ENCODE measurements around the gene TRPM3. TPM values are rescaled to one million over a fixed set of nuclear protein-coding genes. Genes with fewer than 3 reads are reported as not detected.

TRPM3 gene
- total RNA-seq, 4 donors from 2014 or later = 0.07 to 0.66 TPM; not detected in 2

- no peaks in the 10 kb centered on the region for H3K27me3 ChIP-seq
- H3K27ac ChIP-seq = no peak overlapping the region
- H3K9me3 ChIP-seq = no peaks in the 10 kb centered on the region
- peak in 1 of 2 donors; percentile 29 for ATAC-seq
- in situ Hi-C loops (cut with MboI; ENCODE audit: low sequenced_read_pairs in 4 of 4) = no loop called here
- no peak for TF ChIP-seq CTCF (IDR thresholded peaks at IDR 0.05 in 4 of 5, conservative IDR thresholded peaks at IDR 0.05 in 1 of 5)
- no peaks in the 10 kb centered on the region for H3K36me3 ChIP-seq
- H3K4me1 ChIP-seq = peaks cover 0 to 4% of the 10 kb centered on the region in 2 donors
- no peak for DNase-seq
- peak overlapping the region in 1 of 4 donors; percentile 30 for H3K4me3 ChIP-seq
- intact Hi-C loops (cut with DNase I; ENCODE audit: low total_unique reads) = no loop called here
Measured at GRCh38 chr9:70924380-70924779, 197.0 kb downstream of the TRPM3 start.

- intact Hi-C loops (cut with DNase I; ENCODE audit: low total_unique reads) = no loop called here
- Histone ChIP-seq H3K27ac (no peak overlapping the region), H3K27me3 (no peaks in the 10 kb centered on the region), H3K4me3 (no peak overlapping the region), H3K36me3 (no peaks in the 10 kb centered on the region), H3K4me1 (peaks cover 0 to 4% of the 10 kb centered on the region in 2 donors), H3K9me3 (no peaks in the 10 kb centered on the region)
- TF ChIP-seq POLR2A (IDR thresholded peaks at IDR 0.05) = no peak
- TF ChIP-seq CTCF (IDR thresholded peaks at IDR 0.05 in 4 of 5, conservative IDR thresholded peaks at IDR 0.05 in 1 of 5) = no peak
- ATAC-seq = no peak
- no peak for DNase-seq
- in situ Hi-C loops (cut with MboI; ENCODE audit: low sequenced_read_pairs in 4 of 4) = no loop called here
Measured at GRCh38 chr9:70923961-70924360, 197.5 kb downstream of the TRPM3 start.

- TF ChIP-seq POLR2A (IDR thresholded peaks at IDR 0.05) = no peak
- TF ChIP-seq CTCF (IDR thresholded peaks at IDR 0.05 in 4 of 5, conservative IDR thresholded peaks at IDR 0.05 in 1 of 5) = no peak
- no peaks in the 10 kb centered on the region for H3K36me3 ChIP-seq
- intact Hi-C loops (cut with DNase I; ENCODE audit: low total_unique reads) = no loop called here
- H3K4me3 ChIP-seq = no peak overlapping the region
- ATAC-seq (no peak), DNase-seq (no peak)
- H3K27ac ChIP-seq = no peak overlapping the region
- peaks cover 0 to 4% of the 10 kb centered on the region in 2 donors for H3K4me1 ChIP-seq
- H3K9me3 ChIP-seq = no peaks in the 10 kb centered on the region
- in situ Hi-C loops (cut with MboI; ENCODE audit: low sequenced_read_pairs in 4 of 4) = no loop called here
- H3K27me3 ChIP-seq = no peaks in the 10 kb centered on the region
Measured at GRCh38 chr9:70921136-70921535, 200.3 kb downstream of the TRPM3 start.

- H3K4me1 ChIP-seq = no peaks in the 10 kb centered on the region
- no peak for DNase-seq
- H3K4me3 ChIP-seq = no peak overlapping the region
- in situ Hi-C loops (cut with MboI; ENCODE audit: low sequenced_read_pairs in 4 of 4) = loop anchor here in 1 of 4 donors (10.0 kb wide), 1 partner anchor 62 kb away; no protein-coding TSS in a partner anchor
- no peak for ATAC-seq
- no peak overlapping the region for H3K27ac ChIP-seq
- TF ChIP-seq POLR2A (IDR thresholded peaks at IDR 0.05) (no peak), CTCF (IDR thresholded peaks at IDR 0.05 in 4 of 5, conservative IDR thresholded peaks at IDR 0.05 in 1 of 5) (no peak)
- no peaks in the 10 kb centered on the region for H3K9me3 ChIP-seq
- no peaks in the 10 kb centered on the region for H3K27me3 ChIP-seq
- H3K36me3 ChIP-seq = no peaks in the 10 kb centered on the region
- intact Hi-C loops (cut with DNase I; ENCODE audit: low total_unique reads) = no loop called here
Measured at GRCh38 chr9:70917277-70917676, 204.1 kb downstream of the TRPM3 start.

- H3K27ac ChIP-seq = no peak overlapping the region
- no peaks in the 10 kb centered on the region for H3K4me1 ChIP-seq
- H3K9me3 ChIP-seq = no peaks in the 10 kb centered on the region
- no peaks in the 10 kb centered on the region for H3K27me3 ChIP-seq
- DNase-seq = no peak
- no peaks in the 10 kb centered on the region for H3K36me3 ChIP-seq
- no peak for ATAC-seq
- no peak overlapping the region for H3K4me3 ChIP-seq
- intact Hi-C loops (cut with DNase I; ENCODE audit: low total_unique reads) = no loop called here
- in situ Hi-C loops (cut with MboI; ENCODE audit: low sequenced_read_pairs in 4 of 4) = loop anchor here in 1 of 4 donors (10.0 kb wide), 1 partner anchor 57 kb away; no protein-coding TSS in a partner anchor
- TF ChIP-seq POLR2A (IDR thresholded peaks at IDR 0.05) (no peak), CTCF (IDR thresholded peaks at IDR 0.05 in 4 of 5, conservative IDR thresholded peaks at IDR 0.05 in 1 of 5) (no peak)
Measured at GRCh38 chr9:70911791-70912190, 209.6 kb downstream of the TRPM3 start.

Measured in gastrocnemius medialis (tissue), 4 donors.